SU-DHL-6 (cell line): ENCODE data around the gene TUBGCP6.

Experiments
- H2AFZ ChIP-seq: fragments of 200-600 bp; sonication (generic); 2 replicates; pipeline ENCODE4 v1.6.1; 2014; ENCODE audit warnings: low read depth, mild to moderate bottlenecking, moderate library complexity, mixed read lengths, antibody characterized with exemption, low read length; ENCODE audit not compliant: severe bottlenecking
- H3F3A ChIP-seq: fragments of 200-600 bp; shearing (Covaris generic); 2 replicates; pipeline ENCODE4 v1.6.0; 2016; ENCODE audit warnings: antibody characterized with exemption, mild to moderate bottlenecking; ENCODE audit not compliant: insufficient read depth
- H3K27ac ChIP-seq: fragments of 200-600 bp; sonication (generic); 2 replicates; pipeline ENCODE4 v1.5.1; 2016; ENCODE audit warnings: low read depth, mild to moderate bottlenecking, low read length, moderate library complexity, mixed read lengths
- H3K27me3 ChIP-seq: fragments of 200-600 bp; sonication (generic), shearing (Covaris generic); 2 replicates; pipeline ENCODE4 v1.6.0; 2014; ENCODE audit warnings: mild to moderate bottlenecking, low read length
- H3K36me3 ChIP-seq: fragments of 200-600 bp; sonication (generic); 2 replicates; pipeline ENCODE4 v1.6.1; 2014; ENCODE audit warnings: mild to moderate bottlenecking, low read length, mixed read lengths
- H3K4me2 ChIP-seq: fragments of 300-600, 200-600 bp; shearing (Covaris generic), sonication (generic); 2 replicates; pipeline ENCODE4 v1.6.0; 2014; ENCODE audit warnings: low read length, low read depth, mild to moderate bottlenecking; ENCODE audit not compliant: poor library complexity, severe bottlenecking
- H3K4me3 ChIP-seq: fragments of 200-600 bp; sonication (generic); 2 replicates; pipeline ENCODE4 v1.5.1; 2014; ENCODE audit warnings: antibody characterized with exemption, low read length, mild to moderate bottlenecking, mixed read lengths; ENCODE audit not compliant: insufficient read depth, poor library complexity, severe bottlenecking
- H3K79me2 ChIP-seq: fragments of 200-600 bp; sonication (generic); 2 replicates; pipeline ENCODE4 v1.6.1; 2014; ENCODE audit warnings: mild to moderate bottlenecking, low read length, moderate library complexity; ENCODE audit not compliant: insufficient read depth
- H3K9ac ChIP-seq: fragments of 200-600 bp; sonication (generic); 2 replicates; pipeline ENCODE4 v1.7.0; 2014; ENCODE audit warnings: mild to moderate bottlenecking, low read length
- H3K9me2 ChIP-seq: fragments of 200-600 bp; sonication (generic); replicated peaks from 2 replicates; pipeline ENCODE4 v1.6.1; 2014; ENCODE audit warnings: low read length; ENCODE audit not compliant: insufficient read depth
- H3K9me3 ChIP-seq: fragments of 200-600 bp; sonication (generic); 2 replicates; pipeline ENCODE4 v1.6.1; 2014; ENCODE audit warnings: low read length, mixed read lengths; ENCODE audit not compliant: insufficient read depth
- H4K20me1 ChIP-seq: fragments of 200-600 bp; sonication (generic); 2 replicates; pipeline ENCODE4 v1.6.1; 2014; ENCODE audit warnings: low read depth, mild to moderate bottlenecking, antibody characterized with exemption, low read length, moderate library complexity, mixed read lengths
- CTCF ChIP-seq: fragments of 200-600 bp; sonication (generic); IDR thresholded peaks from one replicate; pipeline ENCODE4 v1.5.1; 2017; ENCODE audit warnings: antibody characterized with exemption, mild to moderate bottlenecking, low read length, moderate library complexity; ENCODE audit not compliant: insufficient read depth, poor library complexity, severe bottlenecking
- EZH2phosphoT487 ChIP-seq: fragments of 200-600 bp; sonication (generic), shearing (Covaris generic); conservative IDR thresholded peaks from 2 replicates; pipeline ENCODE4 v1.6.1; 2018; ENCODE audit warnings: mild to moderate bottlenecking, antibody characterized with exemption, low read length, moderate library complexity, mixed read lengths

TUBGCP6 gene

GRCh38 chr22:50292643-50293440 lies 48.0 kb upstream of the TUBGCP6 start:
- H3K36me3 ChIP-seq, result no peaks in the 10 kb centered on the region
- H3K27me3 ChIP-seq, result no peaks in the 10 kb centered on the region
- TF ChIP-seq EZH2phosphoT487, result no peak
- TF ChIP-seq CTCF, result no peak
- no peaks in the 10 kb centered on the region for H3K9me3 ChIP-seq
- H2AFZ ChIP-seq, result no peak overlapping the region
- no peaks in the 10 kb centered on the region for H3K9me2 ChIP-seq
- peak overlapping the region; percentile 34; the same call in 1 of the 2 replicates for H3K9ac ChIP-seq
- no peaks in the 10 kb centered on the region for H3K79me2 ChIP-seq
- peak overlapping the region; percentile 64 for H3K4me2 ChIP-seq
- H3K4me3 ChIP-seq, result no peak overlapping the region
- H3F3A ChIP-seq, result peaks cover 4% of the 10 kb centered on the region; the same call in 1 of the 2 replicates
- H3K27ac ChIP-seq, result peak overlapping the region; percentile 64
- H4K20me1 ChIP-seq, result no peaks in the 10 kb centered on the region

GRCh38 chr22:50289942-50290630 lies 45.3 kb upstream of the TUBGCP6 start:
- no peak overlapping the region for H3K27ac ChIP-seq
- no peak overlapping the region for H3K9ac ChIP-seq
- H3K79me2 ChIP-seq, result no peaks in the 10 kb centered on the region
- no peaks in the 10 kb centered on the region for H3K9me3 ChIP-seq
- H4K20me1 ChIP-seq, result no peaks in the 10 kb centered on the region
- no peak overlapping the region for H2AFZ ChIP-seq
- TF ChIP-seq EZH2phosphoT487 (no peak), CTCF (no peak)
- no peaks in the 10 kb centered on the region for H3K36me3 ChIP-seq
- H3K27me3 ChIP-seq, result no peaks in the 10 kb centered on the region
- no peaks in the 10 kb centered on the region for H3F3A ChIP-seq
- H3K4me2 ChIP-seq, result no peak overlapping the region
- no peaks in the 10 kb centered on the region for H3K9me2 ChIP-seq
- H3K4me3 ChIP-seq, result no peak overlapping the region

GRCh38 chr22:50289151-50289941 lies 44.5 kb upstream of the TUBGCP6 start:
- Histone ChIP-seq H3F3A (no peaks in the 10 kb centered on the region), H3K9ac (no peak overlapping the region), H4K20me1 (no peaks in the 10 kb centered on the region), H3K4me3 (no peak overlapping the region), H2AFZ (no peak overlapping the region), H3K27me3 (no peaks in the 10 kb centered on the region), H3K4me2 (no peak overlapping the region), H3K36me3 (no peaks in the 10 kb centered on the region), H3K27ac (no peak overlapping the region), H3K9me3 (no peaks in the 10 kb centered on the region), H3K9me2 (no peaks in the 10 kb centered on the region), H3K79me2 (no peaks in the 10 kb centered on the region)
- TF ChIP-seq EZH2phosphoT487 (no peak), CTCF (no peak)
